GM21526 (cell line): Measurements from ENCODE around the gene NDUFB2.
"Not testable (repeated sequence)": the region's sequence is repeated elsewhere in the genome, so short reads cannot be mapped to it uniquely, and the experiment has no call there.

ENCODE experiments used
- ATAC-seq: cut with Tn5 transposase; IDR thresholded peaks from one replicate; pipeline ENCODE4 v1.9.1; 2021; ENCODE audit warnings: moderate library complexity; ENCODE audit not compliant: unreplicated experiment, low FRiP score

NDUFB2 gene

GRCh38 chr7:140688341-140688740 is 8.2 kb upstream of the NDUFB2 start:
- no peak for ATAC-seq

GRCh38 chr7:140689199-140690152 is 7.0 kb upstream of the NDUFB2 start:
- ATAC-seq = no peak

- no peak for ATAC-seq
Observed at GRCh38 chr7:140691376-140692045, 5.0 kb upstream of the NDUFB2 start.

- ATAC-seq = not testable (repeated sequence)
Observed at GRCh38 chr7:140693849-140694248, 2.7 kb upstream of the NDUFB2 start.

GRCh38 chr7:140694592-140694991 is 1.9 kb upstream of the NDUFB2 start:
- no peak for ATAC-seq

GRCh38 chr7:140695381-140695780 is 1.1 kb upstream of the NDUFB2 start:
- no peak for ATAC-seq

GRCh38 chr7:140696024-140696679 is 356 bp upstream of the NDUFB2 start:
- ATAC-seq = no peak

- ATAC-seq = no peak
Observed at GRCh38 chr7:140697447-140698143, 1.1 kb downstream of the NDUFB2 start.

- ATAC-seq = no peak
Observed at GRCh38 chr7:140698477-140698876, 2.0 kb downstream of the NDUFB2 start.

- no peak for ATAC-seq
Observed at GRCh38 chr7:140702774-140703173, 6.3 kb downstream of the NDUFB2 start.

- no peak for ATAC-seq
Observed at GRCh38 chr7:140704205-140704604, 7.7 kb downstream of the NDUFB2 start.

GRCh38 chr7:140707132-140707531 is 10.6 kb downstream of the NDUFB2 start:
- no peak for ATAC-seq

- not testable (repeated sequence) for ATAC-seq
Observed at GRCh38 chr7:140708764-140709163, 12.3 kb downstream of the NDUFB2 start.

- not testable (repeated sequence) for ATAC-seq
Observed at GRCh38 chr7:140712392-140712791, 15.9 kb downstream of the NDUFB2 start.

- no peak for ATAC-seq
Observed at GRCh38 chr7:140714331-140715040, 18.0 kb downstream of the NDUFB2 start.

GRCh38 chr7:140719721-140720120 is 23.2 kb downstream of the NDUFB2 start:
- ATAC-seq = no peak

GRCh38 chr7:140722254-140722653 is 25.7 kb downstream of the NDUFB2 start:
- no peak for ATAC-seq

- no peak for ATAC-seq
Observed at GRCh38 chr7:140723006-140723405, 26.5 kb downstream of the NDUFB2 start.

- ATAC-seq = no peak
Observed at GRCh38 chr7:140723574-140723973, 27.1 kb downstream of the NDUFB2 start.

- no peak for ATAC-seq
Observed at GRCh38 chr7:140724706-140725105, 28.2 kb downstream of the NDUFB2 start.
